Gastroesophageal sphincter (tissue), 4 donors: ENCODE data around the gene ANKRD65. TPM values are rescaled to one million over a fixed set of nuclear protein-coding genes. Genes with fewer than 3 reads are reported as not detected.
A peak's percentile ranks its signal among the peaks of the same experiment; 100 is the strongest.
"Not testable (repeated sequence)": the region's sequence is repeated elsewhere in the genome, so short reads cannot be mapped to it uniquely, and the experiment has no call there.

Experiments
- ATAC-seq: fragments of 150-250 bp; one replicate; pipeline ENCODE4 v1.9.1; 2016; ENCODE audit warnings: mild to moderate bottlenecking, moderate library complexity
- H3K27ac ChIP-seq, 4 donors: fragments of 200-600 bp; sonication (generic) in 3 of 4; 1 replicate in 3 of 4; 2 replicates in 1 of 4; pipeline ENCODE4 v1.5.1; 2016 to 2019
- H3K27me3 ChIP-seq: fragments of 200-600 bp; sonication (generic); one replicate; pipeline ENCODE4 v1.5.1; 2019
- H3K36me3 ChIP-seq, 2 donors: fragments of 200-600 bp; sonication (generic); one replicate each; pipeline ENCODE4 v1.5.1; 2019; ENCODE audit warnings: control low read depth in 1 of 2
- H3K4me1 ChIP-seq, 3 donors: fragments of 200-600 bp; sonication (generic); 1 replicate in 2 of 3; 2 replicates in 1 of 3; pipeline ENCODE4 v1.5.1; 2016 to 2019; ENCODE audit warnings: control low read depth in 2 of 3
- H3K4me3 ChIP-seq, 2 donors: fragments of 200-600 bp; sonication (generic); one replicate each; pipeline ENCODE4 v1.5.1; 2019; ENCODE audit warnings: mild to moderate bottlenecking in 1 of 2, moderate library complexity in 1 of 2
- H3K9me3 ChIP-seq, 3 donors: fragments of 200-600 bp; sonication (generic); one replicate each; pipeline ENCODE4 v1.5.1; 2017 to 2019; ENCODE audit warnings: control low read depth in 2 of 3
- EP300 ChIP-seq: sonication (generic); formaldehyde crosslinking; IDR thresholded peaks from one replicate; pipeline ENCODE4 v1.6.1; 2017; ENCODE audit warnings: antibody characterized with exemption, mild to moderate bottlenecking
- POLR2A ChIP-seq, 2 donors: fragments of 450-650 bp; IDR thresholded peaks; one replicate each; pipeline ENCODE4 v1.6.1; 2017; ENCODE audit warnings: antibody characterized with exemption in 2 of 2, mild to moderate bottlenecking in 2 of 2, moderate library complexity in 1 of 2
- POLR2AphosphoS5 ChIP-seq: sonication (generic); formaldehyde crosslinking; IDR thresholded peaks from one replicate; pipeline ENCODE4 v1.6.1; 2017; ENCODE audit warnings: antibody characterized with exemption
- WGBS, 2 donors: methylation state at CpG; one replicate each; pipeline ENCODE4 v1.1.5; 2018; ENCODE audit warnings: low coverage in 1 of 2; 5-methylcytosine and 5-hydroxymethylcytosine counted together
- total RNA-seq, 4 donors: library from RNA; depleted of rRNA; stranded (reverse); fragments of >200 nt; gene quantifications; one replicate each; pipeline ENCODE4 v1.1.0, GENCODE V29; 2016
- TF ChIP-seq, protein P1 (sequence below), 4 experiments: fragments of 200-600 bp in 2 of 4; fragments of 450-650 bp in 2 of 4; sonication (generic) in 1 of 4; IDR thresholded peaks; one replicate each; pipeline ENCODE4 v1.5.1; 2017 to 2019; ENCODE audit warnings: antibody characterized with exemption in 4 of 4, mild to moderate bottlenecking in 2 of 4, moderate library complexity in 2 of 4

The ANKRD65 gene
- total RNA-seq, 4 donors from 2014 or later, result 8.7 to 16.9 (median 10.3) TPM

GRCh38 chr1:1419363-1419812 is 1.7 kb downstream of the ANKRD65 start:
- Histone ChIP-seq H3K36me3 (no peaks in the 10 kb centered on the region), H3K27me3 (no peaks in the 10 kb centered on the region), H3K27ac (peak overlapping the region in 3 of 4 donors; percentile 81 to 90 (median 84)), H3K9me3 (no peaks in the 10 kb centered on the region), H3K4me1 (peaks cover 0 to 34% (median 8%) of the 10 kb centered on the region in 3 donors), H3K4me3 (peak overlapping the region; percentile 29 to 57)
- WGBS, 2 donors, result 0% methylated on average over 1 of the region's 21 CpGs; no CpG with 5 or more reads in 1 of the 2 donors
- peak; percentile 20 for ATAC-seq
- TF ChIP-seq, protein P1, sequence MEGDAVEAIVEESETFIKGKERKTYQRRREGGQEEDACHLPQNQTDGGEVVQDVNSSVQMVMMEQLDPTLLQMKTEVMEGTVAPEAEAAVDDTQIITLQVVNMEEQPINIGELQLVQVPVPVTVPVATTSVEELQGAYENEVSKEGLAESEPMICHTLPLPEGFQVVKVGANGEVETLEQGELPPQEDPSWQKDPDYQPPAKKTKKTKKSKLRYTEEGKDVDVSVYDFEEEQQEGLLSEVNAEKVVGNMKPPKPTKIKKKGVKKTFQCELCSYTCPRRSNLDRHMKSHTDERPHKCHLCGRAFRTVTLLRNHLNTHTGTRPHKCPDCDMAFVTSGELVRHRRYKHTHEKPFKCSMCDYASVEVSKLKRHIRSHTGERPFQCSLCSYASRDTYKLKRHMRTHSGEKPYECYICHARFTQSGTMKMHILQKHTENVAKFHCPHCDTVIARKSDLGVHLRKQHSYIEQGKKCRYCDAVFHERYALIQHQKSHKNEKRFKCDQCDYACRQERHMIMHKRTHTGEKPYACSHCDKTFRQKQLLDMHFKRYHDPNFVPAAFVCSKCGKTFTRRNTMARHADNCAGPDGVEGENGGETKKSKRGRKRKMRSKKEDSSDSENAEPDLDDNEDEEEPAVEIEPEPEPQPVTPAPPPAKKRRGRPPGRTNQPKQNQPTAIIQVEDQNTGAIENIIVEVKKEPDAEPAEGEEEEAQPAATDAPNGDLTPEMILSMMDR (IDR thresholded peaks at IDR 0.05), result no peak
- TF ChIP-seq POLR2A (IDR thresholded peaks at IDR 0.05), result no peak
- TF ChIP-seq EP300, result no peak
- TF ChIP-seq POLR2AphosphoS5, result no peak

- no peak for ATAC-seq
- Histone ChIP-seq H3K9me3 (no peaks in the 10 kb centered on the region), H3K36me3 (no peaks in the 10 kb centered on the region), H3K4me1 (peaks cover 0 to 34% (median 8%) of the 10 kb centered on the region in 3 donors), H3K27ac (peak overlapping the region in 2 of 4 donors; percentile 84 to 90), H3K27me3 (no peaks in the 10 kb centered on the region), H3K4me3 (no peak overlapping the region)
- TF ChIP-seq POLR2AphosphoS5 (no peak), EP300 (no peak), POLR2A (IDR thresholded peaks at IDR 0.05) (no peak)
- TF ChIP-seq, protein P1 (IDR thresholded peaks at IDR 0.05), result no peak
- 91 to 95% methylated on average over 4 to 16 of the region's 26 CpGs for WGBS, 2 donors
Measured at GRCh38 chr1:1418464-1419362, 2.4 kb downstream of the ANKRD65 start.

DNA sequence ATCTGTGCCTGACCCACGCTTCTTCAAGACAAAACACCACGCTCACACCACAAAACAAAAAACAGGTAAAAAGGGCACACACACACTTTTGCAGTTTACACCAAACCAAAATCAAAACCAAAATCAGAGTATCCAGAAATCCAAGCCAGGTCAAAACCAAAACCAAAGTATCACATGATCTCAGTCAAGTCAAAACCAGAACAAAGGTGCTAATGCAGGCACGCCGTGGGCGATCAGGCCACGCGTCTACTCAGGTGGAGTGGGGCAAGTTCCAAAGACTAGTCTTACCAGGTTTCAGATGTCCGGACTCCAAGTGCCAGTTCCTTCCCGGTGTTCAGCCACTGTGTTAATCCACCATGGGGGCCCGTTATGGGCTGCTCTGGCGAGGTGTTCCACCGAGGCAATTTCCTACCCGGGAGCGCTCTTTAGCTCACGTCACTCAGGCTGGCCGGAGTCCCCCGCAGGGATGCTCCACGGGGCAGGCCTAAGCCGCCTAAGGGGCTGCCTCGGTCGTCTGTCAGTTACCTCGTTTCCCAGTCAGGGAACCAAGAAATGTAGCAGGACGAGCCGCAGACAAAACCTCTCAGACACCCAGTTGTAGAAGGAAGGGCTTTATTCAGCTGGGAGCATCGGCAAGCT is 3.1 kb downstream of the ANKRD65 start:
- H3K9me3 ChIP-seq, H3K36me3 ChIP-seq, H3K4me3 ChIP-seq, ATAC-seq, H3K27ac ChIP-seq, H3K27me3 ChIP-seq: not testable (repeated sequence)
- 86 to 100% methylated on average over 1 to 15 of the region's 25 CpGs for WGBS, 2 donors
- peaks cover 0 to 34% (median 8%) of the 10 kb centered on the region in 3 donors for H3K4me1 ChIP-seq

- not testable (repeated sequence) for H3K27me3 ChIP-seq, H3K4me3 ChIP-seq, H3K27ac ChIP-seq, H3K36me3 ChIP-seq, H3K9me3 ChIP-seq, ATAC-seq
- H3K4me1 ChIP-seq, result peaks cover 0 to 34% (median 8%) of the 10 kb centered on the region in 3 donors
- 70 to 92% methylated on average over 2 to 3 of the region's 5 CpGs for WGBS, 2 donors
Measured at GRCh38 chr1:1417396-1417795, 3.7 kb downstream of the ANKRD65 start.

GRCh38 chr1:1415751-1416150 is 5.3 kb downstream of the ANKRD65 start:
- Histone ChIP-seq H3K36me3 (no peaks in the 10 kb centered on the region), H3K27me3 (no peaks in the 10 kb centered on the region), H3K4me1 (peaks cover 0 to 19% (median 5%) of the 10 kb centered on the region in 3 donors), H3K9me3 (no peaks in the 10 kb centered on the region), H3K4me3 (no peak overlapping the region), H3K27ac (no peak overlapping the region)
- 50 to 72% methylated on average over 1 to 9 of the region's 13 CpGs for WGBS, 2 donors
- no peak for ATAC-seq
- TF ChIP-seq EP300 (no peak), POLR2AphosphoS5 (no peak), POLR2A (IDR thresholded peaks at IDR 0.05) (no peak)
- TF ChIP-seq, protein P1 (IDR thresholded peaks at IDR 0.05), result no peak

DNA sequence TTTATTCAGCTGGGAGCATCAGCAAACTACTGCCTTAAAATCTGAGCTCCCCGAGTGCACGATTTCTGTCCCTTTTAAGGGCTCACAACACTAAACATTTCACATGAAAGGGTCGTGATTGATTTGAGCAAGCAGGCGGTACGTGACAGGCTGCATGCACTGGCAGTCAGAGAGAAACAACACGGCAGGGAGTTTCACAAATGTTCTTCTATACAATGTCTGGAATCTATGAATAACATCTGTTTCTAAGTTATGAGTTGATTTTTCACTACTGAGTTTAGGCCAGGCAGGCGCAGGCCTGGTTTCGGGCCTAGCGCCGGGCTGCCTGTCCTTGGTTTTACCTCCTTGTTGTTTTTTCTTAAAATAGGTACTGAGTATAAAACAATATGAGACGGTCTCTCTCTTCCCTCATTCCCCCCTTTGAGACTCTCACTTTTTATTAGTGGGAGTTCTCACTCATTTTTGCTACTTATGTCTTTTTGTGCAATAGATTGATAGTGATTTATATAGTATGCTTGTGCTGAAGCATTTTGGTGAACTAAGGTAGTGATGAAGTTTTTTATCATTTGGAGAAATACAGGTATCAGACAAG is 8.7 kb downstream of the ANKRD65 start:
- H3K27me3 ChIP-seq, H3K4me3 ChIP-seq, H3K9me3 ChIP-seq, H3K36me3 ChIP-seq, ATAC-seq, H3K27ac ChIP-seq: not testable (repeated sequence)
- 56 to 85% methylated on average over 5 to 11 of the region's 11 CpGs for WGBS, 2 donors
- peaks cover 0 to 25% (median 15%) of the 10 kb centered on the region in 3 donors for H3K4me1 ChIP-seq
